HL-60 (cell line): ENCODE results near the gene EGFL6.

ENCODE experiments used
- DNase-seq, 2 experiments: peaks; one replicate each; pipeline ENCODE4 v3.0.0-alpha.2; 2010 to 2020; ENCODE audit warnings: low read depth in 1 of 2, low spot score in 1 of 2
- H3K27ac ChIP-seq: fragments of 250-450 bp; sonication (Bioruptor Pico); replicated peaks from 2 replicates; pipeline ENCODE4 v1.5.1; 2020; ENCODE audit warnings: mild to moderate bottlenecking, moderate library complexity
- H3K27me3 ChIP-seq: fragments of 250-450 bp; sonication (Bioruptor Pico); 2 replicates; pipeline ENCODE4 v1.5.1; 2021; ENCODE audit warnings: mild to moderate bottlenecking, moderate library complexity; ENCODE audit not compliant: insufficient read depth, poor library complexity, severe bottlenecking
- H3K4me3 ChIP-seq: replicated peaks from 2 replicates; pipeline ENCODE4 v1.5.1; 2011; ENCODE audit warnings: mild to moderate bottlenecking, control low read depth, low read length; ENCODE audit not compliant: insufficient read depth
- GABPA ChIP-seq: IDR thresholded peaks from 2 replicates; pipeline ENCODE4 v1.6.1; 2012; ENCODE audit warnings: low read depth
- POLR2AphosphoS5 ChIP-seq: IDR thresholded peaks from 2 replicates; pipeline ENCODE4 v1.6.1; 2012; ENCODE audit warnings: low read depth
- SPI1 ChIP-seq: IDR thresholded peaks from 2 replicates; pipeline ENCODE4 v1.6.1; 2012; ENCODE audit warnings: low read depth, mild to moderate bottlenecking, borderline replicate concordance
- TF ChIP-seq, protein P1 (sequence below): IDR thresholded peaks from one replicate; pipeline ENCODE4 v1.5.1; 2011; ENCODE audit warnings: low read length, control low read depth, inconsistent platforms; ENCODE audit not compliant: insufficient read depth
- TF ChIP-seq, protein P2 (sequence below): IDR thresholded peaks from 2 replicates; pipeline ENCODE4 v1.6.1; 2012; ENCODE audit warnings: low read depth; ENCODE audit not compliant: insufficient replicate concordance

EGFL6 gene

DNA sequence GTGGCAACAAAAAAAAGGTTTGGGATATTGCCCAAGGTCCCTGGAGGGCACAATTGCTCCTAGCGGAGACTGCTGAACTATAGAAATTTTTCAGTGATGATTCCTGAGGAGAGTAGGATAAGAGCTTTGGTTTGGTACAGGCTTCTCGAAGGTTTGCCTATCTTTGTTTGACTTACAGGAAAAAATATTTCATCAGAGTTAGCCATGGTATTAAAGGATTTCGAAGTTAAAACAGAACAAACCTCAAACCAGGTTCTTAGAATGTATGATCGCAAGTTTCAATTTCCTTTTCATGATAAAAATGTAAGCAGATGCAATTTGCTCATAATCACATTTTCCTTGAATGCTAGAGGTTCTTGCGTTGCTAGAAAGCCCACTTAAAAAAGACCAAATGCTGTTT is 1.7 kb downstream of the EGFL6 start:
- no peak overlapping the region for H3K27ac ChIP-seq
- peaks cover 24% of the 10 kb centered on the region for H3K27me3 ChIP-seq
- TF ChIP-seq, protein P1, sequence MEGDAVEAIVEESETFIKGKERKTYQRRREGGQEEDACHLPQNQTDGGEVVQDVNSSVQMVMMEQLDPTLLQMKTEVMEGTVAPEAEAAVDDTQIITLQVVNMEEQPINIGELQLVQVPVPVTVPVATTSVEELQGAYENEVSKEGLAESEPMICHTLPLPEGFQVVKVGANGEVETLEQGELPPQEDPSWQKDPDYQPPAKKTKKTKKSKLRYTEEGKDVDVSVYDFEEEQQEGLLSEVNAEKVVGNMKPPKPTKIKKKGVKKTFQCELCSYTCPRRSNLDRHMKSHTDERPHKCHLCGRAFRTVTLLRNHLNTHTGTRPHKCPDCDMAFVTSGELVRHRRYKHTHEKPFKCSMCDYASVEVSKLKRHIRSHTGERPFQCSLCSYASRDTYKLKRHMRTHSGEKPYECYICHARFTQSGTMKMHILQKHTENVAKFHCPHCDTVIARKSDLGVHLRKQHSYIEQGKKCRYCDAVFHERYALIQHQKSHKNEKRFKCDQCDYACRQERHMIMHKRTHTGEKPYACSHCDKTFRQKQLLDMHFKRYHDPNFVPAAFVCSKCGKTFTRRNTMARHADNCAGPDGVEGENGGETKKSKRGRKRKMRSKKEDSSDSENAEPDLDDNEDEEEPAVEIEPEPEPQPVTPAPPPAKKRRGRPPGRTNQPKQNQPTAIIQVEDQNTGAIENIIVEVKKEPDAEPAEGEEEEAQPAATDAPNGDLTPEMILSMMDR = no peak
- TF ChIP-seq, protein P2, sequence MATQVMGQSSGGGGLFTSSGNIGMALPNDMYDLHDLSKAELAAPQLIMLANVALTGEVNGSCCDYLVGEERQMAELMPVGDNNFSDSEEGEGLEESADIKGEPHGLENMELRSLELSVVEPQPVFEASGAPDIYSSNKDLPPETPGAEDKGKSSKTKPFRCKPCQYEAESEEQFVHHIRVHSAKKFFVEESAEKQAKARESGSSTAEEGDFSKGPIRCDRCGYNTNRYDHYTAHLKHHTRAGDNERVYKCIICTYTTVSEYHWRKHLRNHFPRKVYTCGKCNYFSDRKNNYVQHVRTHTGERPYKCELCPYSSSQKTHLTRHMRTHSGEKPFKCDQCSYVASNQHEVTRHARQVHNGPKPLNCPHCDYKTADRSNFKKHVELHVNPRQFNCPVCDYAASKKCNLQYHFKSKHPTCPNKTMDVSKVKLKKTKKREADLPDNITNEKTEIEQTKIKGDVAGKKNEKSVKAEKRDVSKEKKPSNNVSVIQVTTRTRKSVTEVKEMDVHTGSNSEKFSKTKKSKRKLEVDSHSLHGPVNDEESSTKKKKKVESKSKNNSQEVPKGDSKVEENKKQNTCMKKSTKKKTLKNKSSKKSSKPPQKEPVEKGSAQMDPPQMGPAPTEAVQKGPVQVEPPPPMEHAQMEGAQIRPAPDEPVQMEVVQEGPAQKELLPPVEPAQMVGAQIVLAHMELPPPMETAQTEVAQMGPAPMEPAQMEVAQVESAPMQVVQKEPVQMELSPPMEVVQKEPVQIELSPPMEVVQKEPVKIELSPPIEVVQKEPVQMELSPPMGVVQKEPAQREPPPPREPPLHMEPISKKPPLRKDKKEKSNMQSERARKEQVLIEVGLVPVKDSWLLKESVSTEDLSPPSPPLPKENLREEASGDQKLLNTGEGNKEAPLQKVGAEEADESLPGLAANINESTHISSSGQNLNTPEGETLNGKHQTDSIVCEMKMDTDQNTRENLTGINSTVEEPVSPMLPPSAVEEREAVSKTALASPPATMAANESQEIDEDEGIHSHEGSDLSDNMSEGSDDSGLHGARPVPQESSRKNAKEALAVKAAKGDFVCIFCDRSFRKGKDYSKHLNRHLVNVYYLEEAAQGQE = no peak
- TF ChIP-seq GABPA = no peak
- TF ChIP-seq POLR2AphosphoS5 = no peak
- no peak overlapping the region for H3K4me3 ChIP-seq
- DNase-seq = no peak

DNA sequence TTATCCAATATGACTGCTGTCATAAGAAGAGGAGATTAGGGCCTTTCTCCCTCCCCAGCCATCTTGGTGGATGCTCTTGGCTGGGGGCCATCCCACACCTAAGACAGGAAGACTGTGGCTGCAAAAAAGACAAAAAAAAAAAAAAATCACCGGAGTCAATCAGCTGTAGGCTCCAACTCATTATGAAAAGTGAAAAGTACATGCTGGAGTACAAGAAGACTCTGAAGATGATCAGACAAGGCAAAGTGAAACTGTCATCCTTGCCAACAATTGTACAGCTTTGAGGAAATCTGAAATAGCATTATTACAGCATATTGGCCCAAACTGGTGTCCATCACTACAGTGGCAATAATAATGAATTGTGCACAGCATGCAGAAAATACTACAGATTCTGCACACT is 5.2 kb downstream of the EGFL6 start:
- no peak for TF ChIP-seq SPI1
- no peak for TF ChIP-seq POLR2AphosphoS5
- TF ChIP-seq, protein P2 = no peak
- TF ChIP-seq, protein P1 = no peak
- TF ChIP-seq GABPA = no peak
- Histone ChIP-seq H3K27ac (no peak overlapping the region), H3K4me3 (no peak overlapping the region), H3K27me3 (peaks cover 11% of the 10 kb centered on the region)
- no peak for DNase-seq

DNA sequence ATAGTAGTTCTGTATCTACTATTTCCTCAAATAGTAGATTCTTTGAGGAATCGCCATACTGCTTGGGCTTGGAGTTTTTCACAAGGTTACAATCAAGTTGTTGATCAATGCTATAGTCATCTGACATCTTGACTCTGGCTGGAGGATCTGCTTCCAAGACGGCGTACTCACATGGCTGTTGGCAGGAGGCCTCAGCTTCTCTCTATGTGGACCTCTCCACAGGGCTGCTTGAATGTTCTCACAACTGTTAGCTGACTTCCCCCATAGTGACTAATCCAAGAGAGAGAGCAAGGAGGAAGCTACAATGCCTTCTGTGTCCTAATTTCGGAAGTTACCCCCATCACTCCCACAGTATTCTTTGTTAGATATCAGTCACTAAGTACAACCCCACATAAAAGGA is 10.3 kb downstream of the EGFL6 start:
- TF ChIP-seq GABPA (no peak), POLR2AphosphoS5 (no peak), SPI1 (no peak)
- TF ChIP-seq, protein P2 = no peak
- TF ChIP-seq, protein P1 = no peak
- Histone ChIP-seq H3K27ac (no peak overlapping the region), H3K4me3 (no peak overlapping the region), H3K27me3 (no peaks in the 10 kb centered on the region)
- DNase-seq = peak; percentile 8 to 15
